A549 (cell line): ENCODE results near the gene CIBAR2. TPM values are rescaled to one million over a fixed set of nuclear protein-coding genes. Genes with fewer than 3 reads are reported as not detected.

Source experiments
- ATAC-seq, 2 experiments: fragments of 200-7000 bp in 1 of 2; fragments of >200 bp in 1 of 2; cut with Nextera tagmentation in 1 of 2; cut with Tn5 transposase in 1 of 2; 3 replicates each; pipeline versions ENCODE4 v1.8.0 to v1.9.1; 2018 to 2020; ENCODE audit warnings: mild to moderate bottlenecking in 1 of 2, moderate library complexity in 1 of 2
- CTCF ChIA-PET: fragments of 300-600 bp; sonication (Branson Sonifier 250); formaldehyde crosslinking; extraction: SDS; loops from one replicate; lab custom pipeline; 2021; ENCODE audit warnings: antibody characterized with exemption, inconsistent platforms; lab: Yijun Ruan, JAX
- POLR2A ChIA-PET: fragments of 350-600 bp; formaldehyde crosslinking; extraction: SDS; loops from one replicate; lab custom pipeline; 2021; ENCODE audit warnings: antibody characterized with exemption, inconsistent platforms; lab: Yijun Ruan, JAX
- DNase-seq, 2 experiments: peaks; one replicate each; pipeline versions ENCODE4 v3.0.0 to v3.0.0-alpha.2; 2011 to 2016; ENCODE audit warnings: low read depth in 1 of 2, low spot score in 1 of 2
- FAIRE-seq: peaks from 2 replicates; lab custom pipeline; 2011; peaks lifted over from hg19 to GRCh38; lab: Jason Lieb, UNC
- H3K27ac ChIP-seq, 2 experiments: fragments of >200 bp; sonication (Bioruptor Twin); formaldehyde crosslinking; 3 replicates each; pipeline ENCODE4 v1.5.1; 2016 to 2017
- H3K4me1 ChIP-seq: fragments of >200 bp; sonication (Bioruptor Twin); formaldehyde crosslinking; 3 replicates; pipeline ENCODE4 v1.6.1; 2016
- H3K4me2 ChIP-seq: fragments of >200 bp; sonication (Bioruptor Twin); formaldehyde crosslinking; 3 replicates; pipeline ENCODE4 v1.6.1; 2016
- H3K4me3 ChIP-seq: fragments of >200 bp; sonication (Bioruptor Twin); formaldehyde crosslinking; 3 replicates; pipeline ENCODE4 v1.5.1; 2016
- H3K9me3 ChIP-seq: fragments of >200 bp; sonication (Bioruptor Twin); formaldehyde crosslinking; 3 replicates; pipeline ENCODE4 v1.6.1; 2016
- BCL3 ChIP-seq: fragments of >200 bp; sonication (Bioruptor Twin); formaldehyde crosslinking; IDR thresholded peaks from 3 replicates; pipeline ENCODE4 v1.6.1; 2016
- CHD2 ChIP-seq: fragments of 150-350 bp; IDR thresholded peaks from 2 replicates; pipeline ENCODE4 v1.6.1; 2014; ENCODE audit warnings: low read length; ENCODE audit not compliant: partially characterized antibody
- CTCF ChIP-seq: fragments of >200 bp; sonication (Bioruptor Twin); formaldehyde crosslinking; IDR thresholded peaks from 3 replicates; pipeline ENCODE4 v1.5.1; 2016
- E2F6 ChIP-seq: IDR thresholded peaks from 2 replicates; pipeline ENCODE4 v1.6.1; 2012; ENCODE audit warnings: low read depth, borderline replicate concordance
- ELK1 ChIP-seq: fragments of 150-350 bp; IDR thresholded peaks from 2 replicates; pipeline ENCODE4 v1.6.1; 2014; ENCODE audit warnings: low read depth, mild to moderate bottlenecking, low read length
- EP300 ChIP-seq, 2 experiments: fragments of >200 bp; sonication (Bioruptor Twin); formaldehyde crosslinking; IDR thresholded peaks; 2 replicates in 1 of 2; 3 replicates in 1 of 2; pipeline ENCODE4 v1.6.1; 2016 to 2017
- HEYL ChIP-seq: fragments of 250-450 bp; sonication (Bioruptor Pico); IDR thresholded peaks from 2 replicates; pipeline ENCODE4 v1.8.0; 2021; ENCODE audit warnings: mild to moderate bottlenecking, moderate library complexity
- HOXA7 ChIP-seq: fragments of 250-450 bp; sonication (Bioruptor Pico); IDR thresholded peaks from 2 replicates; pipeline ENCODE4 v1.5.0; 2020; ENCODE audit warnings: mild to moderate bottlenecking, moderate library complexity
- JUN ChIP-seq, 2 experiments: fragments of >200 bp; sonication (Bioruptor Twin); formaldehyde crosslinking; IDR thresholded peaks; 2 replicates in 1 of 2; 3 replicates in 1 of 2; pipeline ENCODE4 v1.6.1; 2016 to 2017
- MAFK ChIP-seq: fragments of 450-650 bp; IDR thresholded peaks from 2 replicates; pipeline ENCODE4 v1.6.1; 2014; ENCODE audit not compliant: partially characterized antibody
- NFE2L2 ChIP-seq: fragments of 150-350 bp; conservative IDR thresholded peaks from 2 replicates; pipeline ENCODE4 v1.6.1; 2014; ENCODE audit warnings: low read length
- NPAS2 ChIP-seq: fragments of 250-450 bp; sonication (Bioruptor Pico); IDR thresholded peaks from 2 replicates; pipeline ENCODE4 v1.8.0; 2022; ENCODE audit warnings: mild to moderate bottlenecking, moderate library complexity, borderline replicate concordance
- PBX3 ChIP-seq: IDR thresholded peaks from 2 replicates; pipeline ENCODE4 v1.6.1; 2012
- PHF8 ChIP-seq: fragments of 200-600 bp; sonication (generic); IDR thresholded peaks from 2 replicates; pipeline ENCODE4 v1.6.1; 2016; ENCODE audit warnings: low read depth, mild to moderate bottlenecking, antibody characterized with exemption, moderate library complexity, borderline replicate concordance
- RAD21 ChIP-seq, 2 experiments: fragments of >200 bp in 1 of 2; sonication (Bioruptor Twin) in 1 of 2; formaldehyde crosslinking in 1 of 2; IDR thresholded peaks in 1 of 2; conservative IDR thresholded peaks in 1 of 2; 2 replicates in 1 of 2; 3 replicates in 1 of 2; pipeline ENCODE4 v1.6.1; 2012 to 2018; ENCODE audit warnings: inconsistent platforms in 1 of 2
- RARB ChIP-seq: fragments of 250-450 bp; sonication (Bioruptor Pico); IDR thresholded peaks from 2 replicates; pipeline ENCODE4 v1.8.0; 2021; ENCODE audit warnings: mild to moderate bottlenecking, moderate library complexity
- RFX5 ChIP-seq: fragments of 450-650 bp; IDR thresholded peaks from 2 replicates; pipeline ENCODE4 v1.7.1; 2014; ENCODE audit warnings: antibody characterized with exemption, mild to moderate bottlenecking, moderate library complexity
- SREBF2 ChIP-seq: fragments of 450-650 bp; IDR thresholded peaks from 2 replicates; pipeline ENCODE4 v1.6.1; 2014; ENCODE audit warnings: mild to moderate bottlenecking, moderate library complexity
- ZNF302 ChIP-seq: fragments of 250-450 bp; sonication (Bioruptor Pico); IDR thresholded peaks from 2 replicates; pipeline ENCODE4 v1.9.0; 2021; ENCODE audit warnings: inconsistent platforms, mild to moderate bottlenecking, moderate library complexity
- ZSCAN20 ChIP-seq: fragments of 250-450 bp; sonication (Bioruptor Pico); IDR thresholded peaks from 2 replicates; pipeline ENCODE4 v1.8.0; 2022; ENCODE audit warnings: mild to moderate bottlenecking, moderate library complexity
- WGBS: methylation state at CpG from one replicate; pipeline ENCODE4 v1.1.6; 2017; ENCODE audit errors: missing lambda C conversion rate; 5-methylcytosine and 5-hydroxymethylcytosine counted together
- polyA plus RNA-seq, 4 experiments: library from polyadenylated mRNA; depleted of rRNA in 3 of 4; stranded (reverse); fragments of >200 nt; fragmentation: RNase III in 1 of 4; extraction: RNeasy Plus Mini Kit Qiagen cat#74134 plus additional on column Dnase treatment in 1 of 4; gene quantifications; 2 replicates in 3 of 4; 3 replicates in 1 of 4; pipeline ENCODE4 v1.2.3, GENCODE V29; 2011 to 2017

CIBAR2 gene
- polyA plus RNA-seq, 2 of the 4 experiments (the other 2 are of a cell fraction) = not detected

GRCh38 chr16:85081765-85082164 lies 30.5 kb downstream of the CIBAR2 start:
- no peak overlapping the region for H3K4me2 ChIP-seq
- H3K4me3 ChIP-seq = no peak overlapping the region
- no peak for DNase-seq
- no peaks in the 10 kb centered on the region for H3K9me3 ChIP-seq
- no peak for TF ChIP-seq MAFK
- TF ChIP-seq JUN (IDR thresholded peaks at IDR 0.05) = no peak
- no peak for TF ChIP-seq PHF8
- no peak for TF ChIP-seq BCL3
- no peak for TF ChIP-seq PBX3
- TF ChIP-seq CHD2 = no peak
- TF ChIP-seq ELK1 = no peak
- TF ChIP-seq HOXA7 = no peak
- TF ChIP-seq CTCF = no peak
- TF ChIP-seq E2F6 = no peak
- TF ChIP-seq RAD21 (conservative IDR thresholded peaks at IDR 0.05 in 1 of 2, IDR thresholded peaks at IDR 0.05 in 1 of 2) = no peak
- no peak for TF ChIP-seq ZSCAN20 (CRISPR knock-in tag)
- no peak for TF ChIP-seq NPAS2
- TF ChIP-seq EP300 (IDR thresholded peaks at IDR 0.05) = no peak
- TF ChIP-seq RARB (CRISPR knock-in tag) = no peak
- ChIA-PET POLR2A (no interaction called here), CTCF (interaction anchor here (0.6 to 3.4 kb wide), 6 partner anchors 8 to 20 kb away, joined by 3 to 14 read pairs (median 4); no protein-coding TSS in a partner anchor)
- no peak for FAIRE-seq
- H3K27ac ChIP-seq = no peak overlapping the region
- 79% methylated on average over 15 of the region's 15 CpGs for WGBS
- peaks cover under 1% of the 10 kb centered on the region; the same call in 1 of the 3 replicates for H3K4me1 ChIP-seq
- no peak for ATAC-seq

GRCh38 chr16:85081038-85081437 lies 31.2 kb downstream of the CIBAR2 start:
- 83% methylated on average over 9 of the region's 9 CpGs for WGBS
- CTCF ChIA-PET = interaction anchor here (0.6 to 3.4 kb wide), 7 partner anchors 9 to 326 kb away, joined by 3 to 14 read pairs (median 3); no protein-coding TSS in a partner anchor
- DNase-seq = no peak
- no peak for FAIRE-seq
- H3K4me2 ChIP-seq = no peak overlapping the region
- POLR2A ChIA-PET = no interaction called here
- no peak overlapping the region for H3K4me3 ChIP-seq
- H3K4me1 ChIP-seq = no peaks in the 10 kb centered on the region
- no peaks in the 10 kb centered on the region for H3K9me3 ChIP-seq
- ATAC-seq = no peak
- TF ChIP-seq HEYL (CRISPR knock-in tag) (no peak), NFE2L2 (no peak), SREBF2 (no peak), RFX5 (no peak), ZNF302 (CRISPR knock-in tag) (no peak)
- no peak overlapping the region for H3K27ac ChIP-seq
